PC-3 (cell line): ENCODE measurements around the gene TMEM255B. TPM values are rescaled to one million over a fixed set of nuclear protein-coding genes. Genes with fewer than 3 reads are reported as not detected.

Source experiments
- ATAC-seq: fragments of 200-7000 bp; cut with Tn5 transposase; 2 replicates; pipeline ENCODE4 v1.9.1; 2020; ENCODE audit warnings: mild to moderate bottlenecking, moderate library complexity
- BruUV-seq: library from RNA; stranded (reverse); fragments of 400-500 nt; replicated peaks from 2 replicates; lab custom pipeline; 2021; lab: Mats Ljungman, UMichigan
- CTCF ChIA-PET: fragments of 300-600 bp; sonication (Branson Sonifier 250); formaldehyde crosslinking; loops from one replicate; lab custom pipeline; 2022; ENCODE audit warnings: antibody characterized with exemption; lab: Charles Lee
- POLR2A ChIA-PET: fragments of 300-600 bp; sonication (Branson Sonifier 250); formaldehyde crosslinking; loops from one replicate; lab custom pipeline; 2022; ENCODE audit warnings: antibody characterized with exemption; ENCODE audit not compliant: unreplicated experiment; lab: Charles Lee
- DNase-seq: peaks from one replicate; pipeline ENCODE4 v3.0.0-alpha.2; 2015
- H2AFZ ChIP-seq: fragments of 300-600 bp; sonication (generic); 2 replicates; pipeline ENCODE4 v1.6.0; 2016; ENCODE audit warnings: antibody characterized with exemption, low read length
- H3F3A ChIP-seq: fragments of 300-600 bp; sonication (generic); one replicate; pipeline ENCODE4 v1.6.0; 2017; ENCODE audit warnings: antibody characterized with exemption, low read length, control low read depth, mild to moderate bottlenecking; ENCODE audit not compliant: unreplicated experiment
- H3K27ac ChIP-seq: fragments of 300-600 bp; sonication (generic); 2 replicates; pipeline ENCODE4 v1.5.1; 2016; ENCODE audit warnings: mild to moderate bottlenecking, low read length
- H3K27me3 ChIP-seq: fragments of 300-600 bp; sonication (generic); 2 replicates; pipeline ENCODE4 v1.6.1; 2016; ENCODE audit warnings: low read length, mixed read lengths
- H3K36me3 ChIP-seq: fragments of 300-600 bp; sonication (generic); 2 replicates; pipeline ENCODE4 v1.6.1; 2016; ENCODE audit warnings: low read depth, mixed run types, low read length, mixed read lengths
- H3K4me1 ChIP-seq: fragments of 300-600 bp; sonication (generic); 2 replicates; pipeline ENCODE4 v1.5.1; 2016; ENCODE audit warnings: low read length; ENCODE audit not compliant: insufficient read depth
- H3K4me2 ChIP-seq: fragments of 300-600 bp; sonication (generic); 2 replicates; pipeline ENCODE4 v1.6.0; 2016; ENCODE audit warnings: low read length
- H3K4me3 ChIP-seq: fragments of 300-600 bp; sonication (generic); 2 replicates; pipeline ENCODE4 v1.5.1; 2016; ENCODE audit warnings: mild to moderate bottlenecking, low read length, mixed read lengths
- H3K79me2 ChIP-seq: fragments of 300-600 bp; sonication (generic); 2 replicates; pipeline ENCODE4 v1.6.1; 2017; ENCODE audit warnings: low read length, mixed read lengths
- H3K9ac ChIP-seq: fragments of 300-600 bp; sonication (generic); 2 replicates; pipeline ENCODE4 v1.6.0; 2016; ENCODE audit warnings: mild to moderate bottlenecking, low read length
- H3K9me2 ChIP-seq: fragments of 300-600 bp; sonication (generic); replicated peaks from 2 replicates; pipeline ENCODE4 v1.6.1; 2016; ENCODE audit warnings: mixed run types, low read length, mixed read lengths
- H3K9me3 ChIP-seq: fragments of 300-600 bp; sonication (generic); 2 replicates; pipeline ENCODE4 v1.6.1; 2016; ENCODE audit warnings: low read length, mixed read lengths
- H4K20me1 ChIP-seq: fragments of 300-600 bp; sonication (generic); 2 replicates; pipeline ENCODE4 v1.6.1; 2016; ENCODE audit warnings: low read length, mixed read lengths
- CTCF ChIP-seq: fragments of 300-600 bp; sonication (generic); conservative IDR thresholded peaks from 2 replicates; pipeline ENCODE4 v1.5.1; 2017; ENCODE audit warnings: antibody characterized with exemption, low read depth, mild to moderate bottlenecking, low read length
- EZH2 ChIP-seq: fragments of 300-600 bp; sonication (generic); IDR thresholded peaks from one replicate; pipeline ENCODE4 v1.6.1; 2017; ENCODE audit warnings: antibody characterized with exemption, mild to moderate bottlenecking, low read length; ENCODE audit not compliant: unreplicated experiment
- EZH2phosphoT487 ChIP-seq: fragments of 300-600 bp; sonication (generic); IDR thresholded peaks from 2 replicates; pipeline ENCODE4 v1.6.1; 2018; ENCODE audit warnings: mild to moderate bottlenecking, antibody characterized with exemption, low read length, borderline replicate concordance
- intact Hi-C: fragments of 100-400 bp; cut with micrococcal nuclease; formaldehyde crosslinking; loops from 2 replicates; pipeline ENCODE4 v1.9.0; 2023
- total RNA-seq: library from RNA; depleted of rRNA; stranded (reverse); fragments of >200 nt; gene quantifications from 2 replicates; pipeline ENCODE4 v1.2.3, GENCODE V29; 2014

The TMEM255B gene
- total RNA-seq, 1 experiment from 2014 or later = 26.9 TPM

GRCh38 chr13:113746143-113746525, 12.9 kb upstream of the TMEM255B start:
- H3K79me2 ChIP-seq = no peaks in the 10 kb centered on the region
- H3K9me2 ChIP-seq = no peaks in the 10 kb centered on the region
- no TSS peak for BruUV-seq
- no peaks in the 10 kb centered on the region for H3K36me3 ChIP-seq
- ATAC-seq = no peak
- no peak overlapping the region for H3K4me3 ChIP-seq
- no peaks in the 10 kb centered on the region for H4K20me1 ChIP-seq
- TF ChIP-seq CTCF = no peak
- TF ChIP-seq EZH2 = no peak
- TF ChIP-seq EZH2phosphoT487 = no peak
- no peak overlapping the region for H3K27ac ChIP-seq
- H3K27me3 ChIP-seq = no peaks in the 10 kb centered on the region
- no peak overlapping the region for H3K9ac ChIP-seq
- H3K4me1 ChIP-seq = peaks cover 17% of the 10 kb centered on the region
- no peak overlapping the region for H2AFZ ChIP-seq
- no peaks in the 10 kb centered on the region for H3F3A ChIP-seq
- CTCF ChIA-PET = no interaction called here
- no peak overlapping the region for H3K4me2 ChIP-seq
- no peak for DNase-seq
- H3K9me3 ChIP-seq = no peaks in the 10 kb centered on the region
- POLR2A ChIA-PET = no interaction called here
- intact Hi-C loops = no loop called here

- POLR2A ChIA-PET = no interaction called here
- intact Hi-C loops = no loop called here
Measured at GRCh38 chr13:113746671-113747070, 12.4 kb upstream of the TMEM255B start.

More at GRCh38 chr13:113746671-113747070, 12.4 kb upstream of the TMEM255B start:
- Histone ChIP-seq H3K4me1 (peaks cover 16% of the 10 kb centered on the region), H3K9me3 (no peaks in the 10 kb centered on the region), H3K4me3 (no peak overlapping the region), H3K36me3 (no peaks in the 10 kb centered on the region), H3F3A (no peaks in the 10 kb centered on the region), H2AFZ (no peak overlapping the region), H3K9ac (no peak overlapping the region), H3K4me2 (no peak overlapping the region), H4K20me1 (no peaks in the 10 kb centered on the region), H3K27me3 (no peaks in the 10 kb centered on the region), H3K79me2 (no peaks in the 10 kb centered on the region), H3K9me2 (no peaks in the 10 kb centered on the region), H3K27ac (no peak overlapping the region)
- CTCF ChIA-PET = no interaction called here
- BruUV-seq = no TSS peak
- TF ChIP-seq EZH2phosphoT487 = no peak
- no peak for TF ChIP-seq CTCF
- DNase-seq (no peak), ATAC-seq (no peak)
